VCaP (cell line): ENCODE data around the gene TTLL11.

Source experiments
- H3K27ac ChIP-seq: fragments of 450-650 bp; 2 replicates; pipeline ENCODE4 v1.5.1; 2017
- TF ChIP-seq, protein P1 (sequence below): fragments of 450-650 bp; conservative IDR thresholded peaks from 2 replicates; pipeline ENCODE4 v1.5.1; 2017; ENCODE audit warnings: mild to moderate bottlenecking, moderate library complexity

TTLL11 gene

DNA sequence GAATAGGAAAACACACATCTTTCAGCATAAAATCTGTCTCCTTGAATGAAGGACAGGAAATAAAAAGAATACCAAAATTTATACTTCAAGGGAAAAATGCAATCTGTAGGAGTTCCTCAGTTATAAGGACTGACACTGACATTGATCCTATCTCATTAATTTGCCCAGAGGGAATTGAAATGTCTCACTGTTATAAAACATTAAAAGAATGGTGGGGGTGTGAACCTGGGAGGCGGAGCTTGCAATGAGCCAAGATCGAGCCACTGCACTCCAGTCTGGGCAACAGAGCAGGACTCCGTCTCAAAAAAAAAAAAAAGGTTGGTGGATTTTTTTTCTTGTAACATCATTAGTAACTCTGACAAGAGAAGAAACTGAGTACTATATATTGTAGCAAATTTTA, 60.8 kb downstream of the TTLL11 start:
- TF ChIP-seq, protein P1, sequence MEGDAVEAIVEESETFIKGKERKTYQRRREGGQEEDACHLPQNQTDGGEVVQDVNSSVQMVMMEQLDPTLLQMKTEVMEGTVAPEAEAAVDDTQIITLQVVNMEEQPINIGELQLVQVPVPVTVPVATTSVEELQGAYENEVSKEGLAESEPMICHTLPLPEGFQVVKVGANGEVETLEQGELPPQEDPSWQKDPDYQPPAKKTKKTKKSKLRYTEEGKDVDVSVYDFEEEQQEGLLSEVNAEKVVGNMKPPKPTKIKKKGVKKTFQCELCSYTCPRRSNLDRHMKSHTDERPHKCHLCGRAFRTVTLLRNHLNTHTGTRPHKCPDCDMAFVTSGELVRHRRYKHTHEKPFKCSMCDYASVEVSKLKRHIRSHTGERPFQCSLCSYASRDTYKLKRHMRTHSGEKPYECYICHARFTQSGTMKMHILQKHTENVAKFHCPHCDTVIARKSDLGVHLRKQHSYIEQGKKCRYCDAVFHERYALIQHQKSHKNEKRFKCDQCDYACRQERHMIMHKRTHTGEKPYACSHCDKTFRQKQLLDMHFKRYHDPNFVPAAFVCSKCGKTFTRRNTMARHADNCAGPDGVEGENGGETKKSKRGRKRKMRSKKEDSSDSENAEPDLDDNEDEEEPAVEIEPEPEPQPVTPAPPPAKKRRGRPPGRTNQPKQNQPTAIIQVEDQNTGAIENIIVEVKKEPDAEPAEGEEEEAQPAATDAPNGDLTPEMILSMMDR, result no peak
- H3K27ac ChIP-seq, result no peak overlapping the region

DNA sequence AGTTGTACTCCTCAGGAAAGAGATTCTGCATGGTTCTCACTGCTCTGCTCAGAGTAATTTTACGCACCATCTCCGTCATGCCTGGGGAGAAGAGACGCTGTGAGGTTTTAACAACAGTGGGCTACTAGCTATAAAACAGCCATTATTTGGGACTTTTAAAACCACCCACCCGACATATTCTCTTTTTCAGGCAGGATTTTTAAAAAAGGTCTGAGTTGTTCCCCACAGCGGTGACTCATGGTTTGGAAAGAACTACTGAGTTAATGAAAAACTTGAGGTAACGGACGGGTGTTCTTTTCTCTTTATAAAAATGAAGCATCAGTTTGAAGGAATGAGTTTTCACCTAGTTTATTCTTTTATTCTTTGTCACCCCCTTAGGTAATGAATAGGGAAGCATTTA, 61.3 kb downstream of the TTLL11 start:
- H3K27ac ChIP-seq, result no peak overlapping the region
- TF ChIP-seq, protein P1, result no peak

DNA sequence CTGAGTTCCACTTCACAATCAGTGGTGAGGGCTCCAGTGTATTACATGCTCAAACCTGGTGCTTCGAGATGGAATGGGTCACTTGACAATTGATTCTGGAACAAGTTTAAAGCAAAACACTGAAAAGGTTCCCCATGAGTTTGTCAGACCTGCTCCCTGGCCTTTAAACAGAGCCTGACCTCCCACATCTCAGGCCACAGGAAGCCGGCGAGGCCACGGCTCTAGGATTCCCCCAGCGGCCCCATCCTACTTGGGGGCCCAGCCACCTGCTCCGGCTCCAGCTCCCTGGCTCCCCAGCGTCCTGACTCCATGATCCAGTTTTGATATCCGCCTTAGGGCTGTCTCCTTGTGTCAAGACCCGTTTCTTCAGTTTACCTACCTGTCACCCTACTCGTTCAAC, 62.0 kb downstream of the TTLL11 start:
- no peak overlapping the region for H3K27ac ChIP-seq
- TF ChIP-seq, protein P1, result no peak

DNA sequence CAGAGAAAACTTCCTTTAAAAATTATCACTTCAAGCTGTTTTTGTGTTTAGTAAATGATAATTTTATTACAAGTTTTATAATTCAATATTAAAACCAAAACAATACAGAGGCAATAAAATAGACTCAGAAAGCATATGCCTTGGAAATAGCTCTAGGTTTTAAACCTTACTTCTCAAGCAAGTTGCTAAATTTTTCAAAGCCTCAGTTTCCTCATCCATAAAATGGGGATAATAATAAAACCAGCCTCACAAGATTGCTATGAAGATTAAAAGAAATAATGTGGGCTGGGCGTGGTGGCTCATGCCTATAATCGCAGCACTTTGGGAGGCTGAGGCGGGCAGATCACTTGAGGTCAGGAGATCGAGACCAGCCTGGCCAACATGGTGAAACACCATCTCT, 62.8 kb downstream of the TTLL11 start:
- no peak overlapping the region for H3K27ac ChIP-seq
- TF ChIP-seq, protein P1, result no peak

DNA sequence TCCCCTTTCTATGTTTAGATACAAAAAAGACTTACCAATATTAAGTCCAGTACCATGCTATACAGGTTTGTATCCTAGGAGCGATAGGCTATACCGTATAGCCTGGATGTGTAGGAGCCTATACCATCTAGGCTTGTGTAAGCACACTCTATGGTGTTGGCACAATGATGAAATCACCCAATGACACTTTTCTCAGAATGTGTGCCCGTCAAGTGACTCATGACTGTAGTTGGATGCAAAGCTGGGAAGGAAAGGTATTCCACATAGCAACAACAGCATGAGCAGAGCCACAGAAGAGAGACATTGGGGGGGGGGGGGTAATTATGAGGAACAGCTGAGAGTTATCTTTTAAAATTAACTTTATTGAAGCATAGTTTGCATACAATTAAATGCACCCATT, 63.2 kb downstream of the TTLL11 start:
- H3K27ac ChIP-seq, result no peak overlapping the region
- TF ChIP-seq, protein P1, result no peak

DNA sequence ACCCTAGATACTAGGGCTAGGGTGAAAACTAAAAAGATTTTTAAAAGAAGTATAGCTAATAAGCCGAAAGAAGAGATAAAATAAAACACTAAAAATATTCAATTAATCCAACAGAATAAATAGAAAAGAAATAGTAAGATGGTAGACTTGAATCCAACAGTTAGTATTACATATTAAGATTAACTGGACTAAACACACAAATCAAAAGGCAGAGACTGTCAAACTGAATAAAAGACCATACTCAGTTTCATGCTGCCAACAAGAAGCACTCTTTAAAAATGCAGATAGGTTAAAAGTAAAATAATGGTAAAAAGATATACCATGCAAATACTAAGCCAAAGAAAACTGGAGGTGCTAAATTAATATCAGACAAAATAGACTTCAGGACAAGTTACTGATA, 65.0 kb downstream of the TTLL11 start:
- H3K27ac ChIP-seq, result no peak overlapping the region
- TF ChIP-seq, protein P1, result no peak

DNA sequence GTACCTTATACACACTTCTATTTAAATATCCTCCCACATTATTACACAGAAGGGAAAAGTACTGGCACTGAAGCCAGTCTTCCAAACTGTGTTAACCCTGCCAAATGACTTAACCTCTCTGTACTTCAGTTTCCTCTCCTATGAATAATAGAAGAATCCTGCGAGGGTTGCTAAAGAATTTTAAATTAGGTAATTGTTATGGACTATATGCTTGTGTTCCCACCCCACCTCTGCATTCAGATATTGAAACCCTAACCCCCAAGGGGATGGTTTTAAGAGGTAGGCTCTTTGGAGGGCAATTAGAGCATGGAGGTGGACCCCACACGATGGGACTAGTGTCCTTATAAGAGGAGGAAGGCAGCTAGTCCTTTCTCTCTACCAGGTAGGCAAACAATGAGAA, 72.7 kb downstream of the TTLL11 start:
- no peak overlapping the region for H3K27ac ChIP-seq
- TF ChIP-seq, protein P1, result no peak

DNA sequence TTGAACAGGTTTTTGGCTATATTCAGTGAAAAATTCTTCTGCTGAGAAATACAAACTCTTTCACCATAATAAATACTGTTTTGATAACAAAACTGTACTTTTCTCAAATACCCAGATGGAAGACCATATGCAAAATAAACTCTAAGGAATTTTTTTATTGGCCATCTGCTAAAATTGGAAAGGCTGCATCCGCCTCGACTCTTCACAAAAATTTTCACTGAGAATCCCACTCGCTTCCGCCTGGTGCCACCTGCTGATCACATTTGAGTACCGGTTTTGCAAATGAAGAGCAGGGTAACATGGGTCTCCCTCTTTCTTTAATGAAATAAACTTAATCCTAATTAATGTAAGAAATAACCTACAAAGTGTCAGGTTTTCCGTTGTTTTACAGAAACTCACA, 76.4 kb downstream of the TTLL11 start:
- TF ChIP-seq, protein P1, result peak; percentile 80

More for the DNA sequence above, 76.4 kb downstream of the TTLL11 start:
- H3K27ac ChIP-seq, result no peak overlapping the region
